Smooth muscle cell (in vitro differentiated cells): Measurements from ENCODE around the gene VEGFA. TPM values are rescaled to one million over a fixed set of nuclear protein-coding genes. Genes with fewer than 3 reads are reported as not detected.

Experiments
- DNase-seq: peaks from one replicate; lab custom pipeline; 2025; ENCODE audit not compliant: unreplicated experiment; lab: John Stamatoyannopoulos, UW
- H2AFZ ChIP-seq: fragments of 200-600 bp; sonication (generic); 2 replicates; pipeline ENCODE4 v1.6.0; 2016; ENCODE audit warnings: antibody characterized with exemption, low read depth, mild to moderate bottlenecking
- H3F3A ChIP-seq: fragments of 200-600 bp; sonication (generic); 2 replicates; pipeline ENCODE4 v1.6.0; 2017; ENCODE audit warnings: antibody characterized with exemption, low read depth
- H3K27ac ChIP-seq: fragments of 200-600 bp; sonication (generic); 2 replicates; pipeline ENCODE4 v1.5.1; 2016; ENCODE audit warnings: low read depth, mild to moderate bottlenecking
- H3K27me3 ChIP-seq: fragments of 200-600 bp; sonication (generic); 2 replicates; pipeline ENCODE4 v1.6.1; 2016; ENCODE audit warnings: low read depth, mild to moderate bottlenecking
- H3K36me3 ChIP-seq: fragments of 200-600 bp; sonication (generic); 2 replicates; pipeline ENCODE4 v1.5.1; 2016; ENCODE audit warnings: low read depth
- H3K4me1 ChIP-seq: fragments of 200-600 bp; sonication (generic); 2 replicates; pipeline ENCODE4 v1.5.1; 2016; ENCODE audit warnings: low read depth
- H3K4me2 ChIP-seq: fragments of 200-600 bp; sonication (generic); 2 replicates; pipeline ENCODE4 v1.6.0; 2016; ENCODE audit warnings: mild to moderate bottlenecking
- H3K4me3 ChIP-seq: fragments of 200-600 bp; sonication (generic); 2 replicates; pipeline ENCODE4 v1.5.1; 2016; ENCODE audit warnings: mild to moderate bottlenecking
- H3K79me2 ChIP-seq: fragments of 200-600 bp; sonication (generic); 2 replicates; pipeline ENCODE4 v1.6.0; 2016; ENCODE audit warnings: low read depth, mild to moderate bottlenecking
- H3K9ac ChIP-seq: fragments of 200-600 bp; sonication (generic); 2 replicates; pipeline ENCODE4 v1.6.0; 2016; ENCODE audit warnings: low read depth
- H3K9me3 ChIP-seq: fragments of 200-600 bp; sonication (generic); replicated peaks from 2 replicates; pipeline ENCODE4 v1.5.1; 2016; ENCODE audit warnings: low read depth
- H4K20me1 ChIP-seq: fragments of 200-600 bp; sonication (generic); 2 replicates; pipeline ENCODE4 v1.6.0; 2016; ENCODE audit warnings: low read depth
- WGBS: methylation state at CpG from one replicate; pipeline ENCODE4 v1.1.7; 2016; ENCODE audit warnings: low lambda C conversion rate; 5-methylcytosine and 5-hydroxymethylcytosine counted together
- polyA plus RNA-seq: library from polyadenylated mRNA; unstranded; fragments of >200 nt; fragmentation: Nextera tagmentation; extraction: Ambion mirVana; gene quantifications from 2 replicates; pipeline ENCODE4 v1.2.1, GENCODE V29; 2016
- small RNA-seq: library from RNA; depleted of rRNA; stranded (forward); fragments of <200 nt; gene quantifications from one replicate; pipeline ENCODE3, GENCODE V24; 2014
- total RNA-seq: library from RNA; depleted of rRNA; stranded (reverse); fragments of >200 nt; gene quantifications from 2 replicates; pipeline ENCODE4 v1.2.3, GENCODE V29; 2014
- TF ChIP-seq, protein P1 (sequence below): fragments of 200-600 bp; sonication (generic); IDR thresholded peaks from 2 replicates; pipeline ENCODE4 v1.5.1; 2017; ENCODE audit warnings: borderline replicate concordance, mild to moderate bottlenecking, antibody characterized with exemption; ENCODE audit not compliant: insufficient read depth, poor library complexity, severe bottlenecking

VEGFA gene
- total and polyA plus RNA-seq, 2 experiments from 2014 or later: 116 to 136 TPM

DNA sequence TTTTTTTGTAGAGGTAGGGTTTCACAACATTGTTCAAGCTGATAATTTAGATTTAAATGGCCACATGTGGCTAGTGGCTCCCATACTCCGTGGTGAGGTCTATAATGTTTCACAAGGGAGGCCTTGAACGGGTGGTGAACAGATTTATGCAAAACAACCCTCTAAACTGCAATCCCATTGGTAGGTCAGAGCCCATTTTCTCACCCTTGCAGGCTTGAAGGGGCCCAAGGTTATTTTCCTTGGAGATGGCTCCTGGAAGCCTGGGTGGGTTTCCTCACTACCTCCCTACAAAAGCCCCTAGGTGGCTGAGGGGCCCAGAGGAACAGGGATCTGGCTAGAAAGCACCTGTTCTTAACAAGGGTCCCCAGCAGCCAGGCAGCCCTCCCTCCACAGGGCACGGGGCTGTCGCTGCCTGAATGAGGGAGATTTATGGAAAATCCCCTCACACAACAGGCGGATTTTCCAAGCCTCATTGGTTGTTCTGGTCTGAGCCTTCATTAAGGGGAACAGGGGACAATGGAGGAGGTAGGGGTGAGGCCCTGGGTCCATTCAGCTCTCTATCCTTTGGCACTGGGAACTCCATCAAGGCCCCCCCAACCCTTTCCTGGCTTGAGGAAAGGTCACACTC lies 64.6 kb downstream of the VEGFA start:
- no peaks in the 10 kb centered on the region for H4K20me1 ChIP-seq
- WGBS: 76% methylated on average over 5 of the region's 5 CpGs
- H3K79me2 ChIP-seq: no peaks in the 10 kb centered on the region
- no peak overlapping the region for H3K4me3 ChIP-seq
- no peaks in the 10 kb centered on the region for H3K9me3 ChIP-seq
- no peaks in the 10 kb centered on the region for H3K36me3 ChIP-seq
- no peak for DNase-seq
- no peak overlapping the region for H3K4me2 ChIP-seq
- peaks cover 50% of the 10 kb centered on the region for H3K4me1 ChIP-seq
- H3K9ac ChIP-seq: no peak overlapping the region
- no peaks in the 10 kb centered on the region for H3F3A ChIP-seq
- TF ChIP-seq, protein P1, sequence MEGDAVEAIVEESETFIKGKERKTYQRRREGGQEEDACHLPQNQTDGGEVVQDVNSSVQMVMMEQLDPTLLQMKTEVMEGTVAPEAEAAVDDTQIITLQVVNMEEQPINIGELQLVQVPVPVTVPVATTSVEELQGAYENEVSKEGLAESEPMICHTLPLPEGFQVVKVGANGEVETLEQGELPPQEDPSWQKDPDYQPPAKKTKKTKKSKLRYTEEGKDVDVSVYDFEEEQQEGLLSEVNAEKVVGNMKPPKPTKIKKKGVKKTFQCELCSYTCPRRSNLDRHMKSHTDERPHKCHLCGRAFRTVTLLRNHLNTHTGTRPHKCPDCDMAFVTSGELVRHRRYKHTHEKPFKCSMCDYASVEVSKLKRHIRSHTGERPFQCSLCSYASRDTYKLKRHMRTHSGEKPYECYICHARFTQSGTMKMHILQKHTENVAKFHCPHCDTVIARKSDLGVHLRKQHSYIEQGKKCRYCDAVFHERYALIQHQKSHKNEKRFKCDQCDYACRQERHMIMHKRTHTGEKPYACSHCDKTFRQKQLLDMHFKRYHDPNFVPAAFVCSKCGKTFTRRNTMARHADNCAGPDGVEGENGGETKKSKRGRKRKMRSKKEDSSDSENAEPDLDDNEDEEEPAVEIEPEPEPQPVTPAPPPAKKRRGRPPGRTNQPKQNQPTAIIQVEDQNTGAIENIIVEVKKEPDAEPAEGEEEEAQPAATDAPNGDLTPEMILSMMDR: no peak
- H3K27ac ChIP-seq: no peak overlapping the region
- H2AFZ ChIP-seq: no peak overlapping the region
- H3K27me3 ChIP-seq: no peaks in the 10 kb centered on the region

DNA sequence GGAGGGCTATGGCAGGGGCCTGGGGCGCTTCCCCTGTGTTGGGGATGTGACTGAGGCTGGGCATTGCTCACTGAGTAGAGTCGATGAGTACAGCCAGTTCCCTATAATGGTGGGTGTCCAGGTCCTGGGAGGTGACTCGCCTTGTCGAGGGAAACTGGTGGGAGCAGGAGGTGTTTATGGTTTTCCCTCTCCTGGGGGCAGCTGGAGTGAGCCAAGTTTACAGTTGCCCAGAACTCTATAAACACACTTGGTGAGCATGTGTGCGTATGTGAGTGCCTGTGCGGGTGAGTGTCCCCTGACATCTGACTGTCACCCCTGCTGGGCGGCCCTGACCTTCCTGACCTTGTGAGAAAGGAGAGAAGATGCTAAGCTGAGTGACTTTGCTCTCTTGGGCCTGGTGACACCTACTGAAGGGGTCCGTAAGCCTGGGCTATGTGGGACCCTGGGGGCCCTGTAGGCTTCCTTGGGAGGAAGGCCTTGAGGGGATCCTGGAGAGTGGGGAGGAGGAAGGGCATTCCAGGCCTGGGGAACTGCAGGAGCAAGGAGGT lies 65.9 kb downstream of the VEGFA start:
- Histone ChIP-seq H3K4me2 (no peak overlapping the region), H3K27me3 (no peaks in the 10 kb centered on the region), H3K9ac (no peak overlapping the region), H3K27ac (no peak overlapping the region), H3K4me1 (peaks cover 53% of the 10 kb centered on the region), H4K20me1 (no peaks in the 10 kb centered on the region), H3K9me3 (no peaks in the 10 kb centered on the region), H3K4me3 (no peak overlapping the region), H3F3A (no peaks in the 10 kb centered on the region), H3K36me3 (no peaks in the 10 kb centered on the region), H2AFZ (no peak overlapping the region), H3K79me2 (no peaks in the 10 kb centered on the region)
- WGBS: 67% methylated on average over 8 of the region's 8 CpGs
- DNase-seq: no peak
- TF ChIP-seq, protein P1: no peak

Small RNA genes lying within 50 kb of the gene (small RNA-seq; reads per million reads assigned to genes)
- not detected for gene AL136131.3

Other genes starting within 250 kb of the VEGFA start
- gene XPO5, start 194.2 kb upstream of the VEGFA start, total RNA-seq: 20.0 and 31.9 TPM in 2 replicates
- gene XPO5, start 194.2 kb upstream of the VEGFA start, polyA plus RNA-seq: 10.9 and 11.7 TPM in 2 replicates
- gene POLH, start 194.0 kb upstream of the VEGFA start, total RNA-seq: 13.3 and 16.8 TPM in 2 replicates
- 8.4 and 18.2 TPM in 2 replicates for gene POLH, start 194.0 kb upstream of the VEGFA start, polyA plus RNA-seq
- 53.7 and 56.0 TPM in 2 replicates for gene GTPBP2, start 140.9 kb upstream of the VEGFA start, total RNA-seq
- 18.3 and 23.4 TPM in 2 replicates for gene GTPBP2, start 140.9 kb upstream of the VEGFA start, polyA plus RNA-seq
- 50.3 and 53.1 TPM in 2 replicates for gene MAD2L1BP, start 134.4 kb upstream of the VEGFA start, total RNA-seq
- gene MAD2L1BP, start 134.4 kb upstream of the VEGFA start, polyA plus RNA-seq: 40.3 and 42.0 TPM in 2 replicates
- gene RSPH9, start 125.2 kb upstream of the VEGFA start, total RNA-seq: 0.76 and 1.9 TPM in 2 replicates
- gene RSPH9, start 125.2 kb upstream of the VEGFA start, polyA plus RNA-seq: 2.5 and 3.4 TPM in 2 replicates
- 30.9 and 40.4 TPM in 2 replicates for gene MRPS18A, start 82.4 kb upstream of the VEGFA start, total RNA-seq
- gene MRPS18A, start 82.4 kb upstream of the VEGFA start, polyA plus RNA-seq: 59.9 and 73.7 TPM in 2 replicates